HepG2 (cell line): ENCODE data around the gene GDF7. TPM values are rescaled to one million over a fixed set of nuclear protein-coding genes. Genes with fewer than 3 reads are reported as not detected.

Experiments used
- ATAC-seq: fragments of 200-7000 bp; cut with Tn5 transposase; 3 replicates; pipeline ENCODE4 v1.9.1; 2020; ENCODE audit warnings: mild to moderate bottlenecking, moderate library complexity
- BruUV-seq: library from RNA; stranded (reverse); fragments of 400-500 nt; replicated peaks from 2 replicates; lab custom pipeline; 2021; lab: Mats Ljungman, UMichigan
- CTCF ChIA-PET: fragments of 300-600 bp; formaldehyde crosslinking; extraction: SDS; loops from one replicate; lab custom pipeline; 2021; ENCODE audit warnings: low total read pairs, inconsistent platforms, low intra/inter-chr PET ratio; lab: Yijun Ruan, JAX
- POLR2A ChIA-PET: fragments of 350-600 bp; sonication (Branson Sonifier 250); formaldehyde crosslinking; loops from one replicate; lab custom pipeline; 2020; ENCODE audit warnings: antibody characterized with exemption, inconsistent platforms; lab: Yijun Ruan, JAX
- DNase-seq: peaks from one replicate; pipeline ENCODE4 v3.0.0-alpha.2; 2015; ENCODE audit warnings: low spot score
- FAIRE-seq: peaks from 3 replicates; lab custom pipeline; 2011; peaks lifted over from hg19 to GRCh38; lab: Jason Lieb, UNC
- H2AFZ ChIP-seq: one replicate; pipeline ENCODE4 v1.6.1; 2011; ENCODE audit warnings: low read length, inconsistent platforms
- H3K27ac ChIP-seq: fragments of 300-600 bp; 3 replicates; pipeline ENCODE4 v1.8.0; 2011; ENCODE audit warnings: mixed run types, mild to moderate bottlenecking, mixed read lengths, low read length, inconsistent platforms; ENCODE audit not compliant: insufficient read depth; ENCODE audit errors: extremely low read length
- H3K27me3 ChIP-seq, 2 experiments: fragments of 200-600 bp in 1 of 2; 2 replicates in 1 of 2; 3 replicates in 1 of 2; pipeline versions ENCODE4 v1.6.0 to v1.8.0; 2011; ENCODE audit warnings: low read length in 2 of 2, mild to moderate bottlenecking in 2 of 2, moderate library complexity in 2 of 2, inconsistent platforms in 1 of 2; ENCODE audit not compliant: insufficient read depth in 2 of 2, control insufficient read depth in 1 of 2
- H3K36me3 ChIP-seq, 2 experiments: fragments of 200-600 bp in 1 of 2; replicated peaks in 1 of 2; 2 replicates in 1 of 2; 3 replicates in 1 of 2; pipeline versions ENCODE4 v1.5.1 to v1.8.0; 2011; ENCODE audit warnings: low read length in 2 of 2, inconsistent platforms in 1 of 2; ENCODE audit not compliant: insufficient read depth in 2 of 2, control insufficient read depth in 1 of 2
- H3K4me1 ChIP-seq: 2 replicates; pipeline ENCODE4 v1.5.1; 2012; ENCODE audit warnings: low read length, inconsistent platforms; ENCODE audit not compliant: insufficient read depth
- H3K4me2 ChIP-seq: 2 replicates; pipeline ENCODE4 v1.6.0; 2011; ENCODE audit warnings: low read depth, low read length, inconsistent platforms
- H3K4me3 ChIP-seq, 3 experiments: fragments of 200-600 bp in 1 of 3; sonication (generic), shearing (Covaris generic) in 1 of 3; replicated peaks in 1 of 3; 2 replicates each; pipeline ENCODE4 v1.5.1; 2011 to 2016; ENCODE audit warnings: low read length in 3 of 3, inconsistent platforms in 2 of 3, low read depth in 2 of 3, mild to moderate bottlenecking in 2 of 3, control low read depth in 1 of 3, mixed read lengths in 1 of 3; ENCODE audit not compliant: insufficient read depth in 1 of 3
- H3K79me2 ChIP-seq: one replicate; pipeline ENCODE4 v1.6.1; 2011; ENCODE audit warnings: low read length, inconsistent platforms; ENCODE audit not compliant: insufficient read depth
- H3K9ac ChIP-seq: 2 replicates; pipeline ENCODE4 v1.6.0; 2011; ENCODE audit warnings: mild to moderate bottlenecking, low read depth, low read length, inconsistent platforms; ENCODE audit not compliant: insufficient read depth
- H3K9me3 ChIP-seq: 2 replicates; pipeline ENCODE4 v1.5.1; 2012; ENCODE audit warnings: mild to moderate bottlenecking, low read length
- H4K20me1 ChIP-seq: 2 replicates; pipeline ENCODE4 v1.6.0; 2011; ENCODE audit warnings: inconsistent platforms, mild to moderate bottlenecking, low read length, moderate library complexity; ENCODE audit not compliant: insufficient read depth
- HNRNPH1 ChIP-seq: fragments of 200-400 bp; formaldehyde crosslinking; optimal IDR thresholded peaks from 2 replicates; pipeline ENCODE3; 2017; ENCODE audit warnings: mild to moderate bottlenecking, low read depth, low read length
- KLF6 ChIP-seq: IDR thresholded peaks from 2 replicates; pipeline ENCODE4 v1.8.0; 2016; ENCODE audit warnings: missing biosample characterization, missing genetic modification reagents
- MXD1 ChIP-seq: sonication (generic); formaldehyde crosslinking; IDR thresholded peaks from 2 replicates; pipeline ENCODE4 v1.4.0; 2020; ENCODE audit warnings: mild to moderate bottlenecking, missing genetic modification reagents
- NAIF1 ChIP-seq: sonication (generic); formaldehyde crosslinking; IDR thresholded peaks from 2 replicates; pipeline ENCODE4 v1.5.0; 2020; ENCODE audit warnings: mild to moderate bottlenecking, missing genetic modification reagents, borderline replicate concordance
- NFE2L2 ChIP-seq: fragments of 150-350 bp; IDR thresholded peaks from 2 replicates; pipeline ENCODE4 v1.6.1; 2014; ENCODE audit warnings: low read length
- NR2F1 ChIP-seq, 2 experiments: fragments of 450-650 bp in 1 of 2; formaldehyde crosslinking in 1 of 2; IDR thresholded peaks; 2 replicates each; pipeline versions ENCODE4 v1.5.0 to v1.6.1; 2016 to 2020; ENCODE audit warnings: mild to moderate bottlenecking in 1 of 2, missing compliant biosample characterization in 1 of 2, missing genetic modification reagents in 1 of 2, moderate library complexity in 1 of 2
- NRL ChIP-seq: sonication (generic); formaldehyde crosslinking; IDR thresholded peaks from 2 replicates; pipeline ENCODE4 v1.5.0; 2020; ENCODE audit warnings: missing genetic modification reagents, mild to moderate bottlenecking, moderate library complexity, borderline replicate concordance
- RARG ChIP-seq: sonication (generic); formaldehyde crosslinking; IDR thresholded peaks from 2 replicates; pipeline ENCODE4 v1.4.0; 2020; ENCODE audit warnings: low read depth, mild to moderate bottlenecking, missing genetic modification reagents
- RORA ChIP-seq: sonication (generic); formaldehyde crosslinking; IDR thresholded peaks from 2 replicates; pipeline ENCODE4 v1.5.0; 2020; ENCODE audit warnings: mild to moderate bottlenecking, missing genetic modification reagents, moderate library complexity
- RXRA ChIP-seq: sonication (generic); formaldehyde crosslinking; IDR thresholded peaks from 2 replicates; pipeline ENCODE4 v1.5.1; 2020; ENCODE audit warnings: missing genetic modification reagents
- SIN3A ChIP-seq: IDR thresholded peaks from 2 replicates; pipeline ENCODE4 v1.6.1; 2011; ENCODE audit warnings: low read depth, mild to moderate bottlenecking, control low read depth, low read length, borderline replicate concordance
- ZMYM4 ChIP-seq: sonication (generic); formaldehyde crosslinking; IDR thresholded peaks from 2 replicates; pipeline ENCODE4 v1.8.1; 2023; ENCODE audit warnings: mild to moderate bottlenecking, missing genetic modification reagents
- ZNF230 ChIP-seq: sonication (generic); formaldehyde crosslinking; IDR thresholded peaks from 2 replicates; pipeline ENCODE4 v1.4.0; 2020; ENCODE audit warnings: mild to moderate bottlenecking, missing genetic modification reagents
- ZNF619 ChIP-seq: sonication (generic); formaldehyde crosslinking; IDR thresholded peaks from 2 replicates; pipeline ENCODE4 v1.4.0; 2020; ENCODE audit warnings: mild to moderate bottlenecking, missing genetic modification reagents
- ZNF746 ChIP-seq: sonication (generic); formaldehyde crosslinking; IDR thresholded peaks from 2 replicates; pipeline ENCODE4 v1.8.0; 2022; ENCODE audit warnings: mild to moderate bottlenecking, missing genetic modification reagents
- ZNF768 ChIP-seq: sonication (generic); formaldehyde crosslinking; IDR thresholded peaks from 2 replicates; pipeline ENCODE4 v1.4.0; 2020; ENCODE audit warnings: missing genetic modification reagents
- ZNF772 ChIP-seq: sonication (generic); formaldehyde crosslinking; IDR thresholded peaks from 2 replicates; pipeline ENCODE4 v1.5.0; 2020; ENCODE audit warnings: mild to moderate bottlenecking, missing genetic modification reagents
- WGBS: methylation state at CpG from one replicate; pipeline ENCODE4 v1.1.6; 2017; ENCODE audit warnings: low lambda C conversion rate; 5-methylcytosine and 5-hydroxymethylcytosine counted together
- in situ Hi-C: cut with HindIII; loops from 2 replicates; pipeline ENCODE4 v1.10.0; 2017; ENCODE audit warnings: low pct_unique_long_range_greater_than_20kb; ENCODE audit not compliant: extremely low pct_ligation_motif_present
- intact Hi-C: fragments of 100-400 bp; cut with micrococcal nuclease; formaldehyde crosslinking; loops from one replicate; pipeline ENCODE4 v1.10.0; 2022; ENCODE audit not compliant: unreplicated experiment
- polyA plus RNA-seq, 8 experiments: library from polyadenylated mRNA; depleted of rRNA in 3 of 8; stranded (reverse) in 7 of 8; unstranded in 1 of 8; fragments of >200 nt; fragmentation: Illumina TruSeq in 4 of 8; extraction: Trizol in 4 of 8; gene quantifications; 2 replicates each; pipeline versions ENCODE4 v1.2.1 to v1.2.3, GENCODE V29; 2011 to 2016; ENCODE audit warnings: low read depth in 4 of 8, missing spikeins in 1 of 8, mixed read lengths in 1 of 8; ENCODE audit not compliant: insufficient read depth in 1 of 8
- total RNA-seq, 5 experiments: library from RNA; depleted of rRNA; stranded (reverse); fragments of >200 nt; fragmentation: Illumina TruSeq; extraction: Trizol; gene quantifications; 2 replicates each; pipeline ENCODE4 v1.2.3, GENCODE V29; 2016; ENCODE audit warnings: low read depth in 1 of 5
- TF ChIP-seq, protein P1 (sequence below): IDR thresholded peaks from 2 replicates; pipeline ENCODE4 v1.6.1; 2012; ENCODE audit warnings: low read depth, low read length, improper control_type of control experiment
- TF ChIP-seq, protein P2 (sequence below): sonication (generic); formaldehyde crosslinking; IDR thresholded peaks from 2 replicates; pipeline ENCODE4 v1.8.0; 2022; ENCODE audit warnings: missing genetic modification reagents, mild to moderate bottlenecking, inconsistent platforms, borderline replicate concordance

GDF7 gene
- total and polyA plus RNA-seq, 2 of the 13 experiments (the other 11 are each of a cell fraction or from before 2014, with no cell fraction given) = 1.6 to 15.0 TPM

- TF ChIP-seq, protein P1, sequence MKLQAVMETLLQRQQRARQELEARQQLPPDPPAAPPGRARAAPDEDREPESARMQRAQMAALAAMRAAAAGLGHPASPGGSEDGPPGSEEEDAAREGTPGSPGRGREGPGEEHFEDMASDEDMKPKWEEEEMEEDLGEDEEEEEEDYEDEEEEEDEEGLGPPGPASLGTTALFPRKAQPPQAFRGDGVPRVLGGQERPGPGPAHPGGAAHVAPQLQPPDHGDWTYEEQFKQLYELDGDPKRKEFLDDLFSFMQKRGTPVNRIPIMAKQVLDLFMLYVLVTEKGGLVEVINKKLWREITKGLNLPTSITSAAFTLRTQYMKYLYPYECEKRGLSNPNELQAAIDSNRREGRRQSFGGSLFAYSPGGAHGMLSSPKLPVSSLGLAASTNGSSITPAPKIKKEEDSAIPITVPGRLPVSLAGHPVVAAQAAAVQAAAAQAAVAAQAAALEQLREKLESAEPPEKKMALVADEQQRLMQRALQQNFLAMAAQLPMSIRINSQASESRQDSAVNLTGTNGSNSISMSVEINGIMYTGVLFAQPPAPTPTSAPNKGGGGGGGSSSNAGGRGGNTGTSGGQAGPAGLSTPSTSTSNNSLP = no peak
- no peak for TF ChIP-seq NFE2L2
- no peak for TF ChIP-seq RXRA (CRISPR knock-in tag)
- no peak for TF ChIP-seq MXD1 (CRISPR knock-in tag)
- TF ChIP-seq ZNF746 = no peak
Observed at GRCh38 chr2:20667151-20667530, 197 bp downstream of the GDF7 start (continued).

DNA sequence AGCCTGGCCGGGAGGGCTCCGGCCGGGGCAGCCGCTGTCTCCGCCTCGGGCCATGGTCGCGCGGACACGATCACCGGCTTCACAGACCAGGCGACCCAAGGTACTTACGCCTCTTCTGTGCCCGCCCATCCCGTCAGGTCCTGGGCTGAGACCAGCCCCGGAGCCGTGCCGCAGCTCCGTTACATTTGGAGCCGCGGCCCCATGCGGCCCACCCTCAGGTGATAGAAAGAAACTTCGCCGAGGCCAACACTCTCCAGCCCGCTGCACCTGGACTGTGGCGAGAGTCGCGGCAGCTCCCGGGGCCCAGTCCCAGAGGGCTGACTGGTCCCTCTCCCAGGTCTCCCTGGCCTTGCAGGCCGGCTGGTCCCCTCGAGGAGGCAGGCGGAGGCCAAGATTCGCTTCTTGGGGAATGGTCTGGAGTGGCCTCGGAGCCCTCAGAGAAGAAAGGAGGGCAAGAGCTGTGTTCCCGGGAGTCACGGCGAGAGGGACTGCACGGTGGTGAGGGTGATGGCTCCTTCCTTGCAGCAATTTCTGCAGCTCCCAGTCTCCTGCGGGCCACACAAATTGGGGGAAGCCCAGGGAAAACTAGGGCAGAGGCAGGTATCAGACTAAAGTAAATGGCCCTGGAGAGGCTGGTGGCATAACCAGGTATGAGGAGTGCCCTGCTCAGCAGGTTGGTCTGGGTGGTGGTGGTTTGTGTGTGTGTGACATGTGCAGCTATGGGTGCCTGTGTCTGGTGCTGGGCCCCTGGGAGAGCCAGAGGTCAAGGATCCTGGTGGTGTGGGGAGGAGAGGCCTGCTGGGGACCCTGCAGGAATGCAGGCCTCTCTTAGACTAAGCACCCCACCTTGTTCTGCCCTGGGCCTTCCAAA lies 822 bp downstream of the GDF7 start:
- TSS peak; percentile 43 for BruUV-seq
- in situ Hi-C loops = loop anchor here (10.0 to 25.0 kb wide), 2 partner anchors 295 to 497 kb away; no protein-coding TSS in a partner anchor
- peak overlapping the region; percentile 33 for H2AFZ ChIP-seq
- POLR2A ChIA-PET = interaction anchor here (1.2 to 8.5 kb wide), 9 partner anchors 8 to 615 kb away, joined by 3 to 216 read pairs (median 4); partner anchors contain the start of genes HS1BP3 and RHOB
- H3K4me2 ChIP-seq = peak overlapping the region; percentile 95
- H3K9ac ChIP-seq = peak overlapping the region; percentile 80
- H3K27me3 ChIP-seq = peaks cover 16 to 31% of the 10 kb centered on the region in 2 experiments; a peak in 4 of 5 replicates
- peaks cover 0 to 7% of the 10 kb centered on the region in 2 experiments; a peak in 2 of 5 replicates for H3K36me3 ChIP-seq
- WGBS = 0% methylated on average over 18 of the region's 39 CpGs
- CTCF ChIA-PET = interaction anchor here (2.0 kb wide), 1 partner anchor 9 kb away, joined by 12 read pairs; no protein-coding TSS in a partner anchor
- H3K9me3 ChIP-seq = no peaks in the 10 kb centered on the region
- ATAC-seq (peak; percentile 31), DNase-seq (no peak), FAIRE-seq (peak; percentile 51)
- no peaks in the 10 kb centered on the region for H4K20me1 ChIP-seq
- peaks cover 17% of the 10 kb centered on the region for H3K79me2 ChIP-seq
- peak overlapping the region; percentile 81 to 87 (median 87) for H3K4me3 ChIP-seq
- intact Hi-C loops = loop anchor here (2.0 to 10.0 kb wide), 2 partner anchors 155 to 647 kb away; partner anchors contain the start of gene LDAH
- H3K4me1 ChIP-seq = peaks cover 42% of the 10 kb centered on the region
- peak overlapping the region; percentile 65 for H3K27ac ChIP-seq
- TF ChIP-seq RORA (CRISPR knock-in tag) (no peak), ZMYM4 (CRISPR knock-in tag) (peak; percentile 66), ZNF772 (no peak; the same call in 1 of the 2 replicates), SIN3A (no peak), HNRNPH1 (no peak), ZNF230 (0 out of 2 replicates have a peak, but pooled peaks have one; percentile 40), NAIF1 (CRISPR knock-in tag) (no peak), NRL (CRISPR knock-in tag) (no peak; the same call in 1 of the 2 replicates), ZNF619 (CRISPR knock-in tag) (peak; percentile 44; the same call in 1 of the 2 replicates), RARG (CRISPR knock-in tag) (no peak), KLF6 (CRISPR knock-in tag) (no peak), ZNF768 (CRISPR knock-in tag) (peak; percentile 13; the same call in 1 of the 2 replicates), NR2F1 (CRISPR knock-in tag; IDR thresholded peaks at IDR 0.05) (peak; percentile 42 to 85; a peak in 2 of 4 replicates)
- TF ChIP-seq, protein P2, sequence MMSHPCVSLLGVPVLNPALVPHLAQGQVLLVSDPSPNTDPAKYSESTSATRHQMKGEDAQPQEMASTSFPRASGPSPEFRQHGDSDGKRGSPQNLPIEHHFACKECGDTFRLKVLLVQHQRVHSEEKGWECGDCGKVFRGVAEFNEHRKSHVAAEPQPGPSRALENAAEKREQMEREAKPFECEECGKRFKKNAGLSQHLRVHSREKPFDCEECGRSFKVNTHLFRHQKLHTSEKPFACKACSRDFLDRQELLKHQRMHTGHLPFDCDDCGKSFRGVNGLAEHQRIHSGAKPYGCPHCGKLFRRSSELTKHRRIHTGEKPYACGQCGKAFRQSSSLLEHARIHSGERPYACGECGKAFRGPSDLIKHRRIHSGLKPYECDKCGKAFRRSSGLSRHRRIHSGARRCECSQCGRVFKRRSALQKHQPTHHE (CRISPR knock-in tag) = no peak
